Measurements from ENCODE around the gene DDX6. TPM values are rescaled to one million over a fixed set of nuclear protein-coding genes. Genes with fewer than 3 reads are reported as not detected.
"Not testable (repeated sequence)": the region's sequence is repeated elsewhere in the genome, so short reads cannot be mapped to it uniquely, and the experiment has no call there.

Gene DDX6
- total RNA-seq, 4 donors from 2014 or later, result 75.6 to 108 (median 107) TPM

DNA sequence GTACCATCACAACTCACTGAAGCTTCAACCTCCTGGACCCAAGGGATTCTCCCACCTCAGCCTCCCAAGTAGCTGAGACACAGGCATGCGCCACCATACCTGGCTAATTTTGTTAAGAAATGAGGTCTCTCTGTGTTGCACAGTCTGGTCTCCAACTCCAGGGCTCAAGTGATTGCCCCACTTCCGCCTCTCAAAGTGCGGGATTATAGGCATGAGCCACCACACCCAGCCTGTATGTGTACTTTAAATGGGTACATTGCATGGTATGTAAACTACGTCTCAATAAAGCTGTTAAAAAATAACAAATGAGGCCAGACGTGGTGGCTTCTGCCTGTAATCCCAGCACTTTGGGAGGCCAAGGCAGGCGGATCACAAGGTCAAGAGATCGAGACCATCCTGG is 36.2 kb upstream of the DDX6 start:
- Histone ChIP-seq H3K36me3 (no peaks in the 10 kb centered on the region), H3K4me3 (no peak overlapping the region), H3K27me3 (no peaks in the 10 kb centered on the region), H3K4me1 (no peaks in the 10 kb centered on the region), H3K9me3 (no peaks in the 10 kb centered on the region), H3K27ac (no peak overlapping the region)
- 88 to 91% methylated on average over 7 of the region's 7 CpGs for WGBS, 2 donors
- no peak for DNase-seq (ENCODE audit: low spot score in 2 of 2)
- TF ChIP-seq CTCF (IDR thresholded peaks at IDR 0.05) (no peak), POLR2A (IDR thresholded peaks at IDR 0.05) (no peak), EP300 (IDR thresholded peaks at IDR 0.05) (no peak)

GRCh38 chr11:118822936-118823510 is 32.1 kb upstream of the DDX6 start:
- 90% methylated on average over 8 of the region's 8 CpGs for WGBS, 2 donors
- H3K27ac ChIP-seq; DNase-seq (ENCODE audit: low spot score in 2 of 2); H3K27me3 ChIP-seq; H3K9me3 ChIP-seq; H3K4me3 ChIP-seq; H3K36me3 ChIP-seq; H3K4me1 ChIP-seq: not testable (repeated sequence)

DNA sequence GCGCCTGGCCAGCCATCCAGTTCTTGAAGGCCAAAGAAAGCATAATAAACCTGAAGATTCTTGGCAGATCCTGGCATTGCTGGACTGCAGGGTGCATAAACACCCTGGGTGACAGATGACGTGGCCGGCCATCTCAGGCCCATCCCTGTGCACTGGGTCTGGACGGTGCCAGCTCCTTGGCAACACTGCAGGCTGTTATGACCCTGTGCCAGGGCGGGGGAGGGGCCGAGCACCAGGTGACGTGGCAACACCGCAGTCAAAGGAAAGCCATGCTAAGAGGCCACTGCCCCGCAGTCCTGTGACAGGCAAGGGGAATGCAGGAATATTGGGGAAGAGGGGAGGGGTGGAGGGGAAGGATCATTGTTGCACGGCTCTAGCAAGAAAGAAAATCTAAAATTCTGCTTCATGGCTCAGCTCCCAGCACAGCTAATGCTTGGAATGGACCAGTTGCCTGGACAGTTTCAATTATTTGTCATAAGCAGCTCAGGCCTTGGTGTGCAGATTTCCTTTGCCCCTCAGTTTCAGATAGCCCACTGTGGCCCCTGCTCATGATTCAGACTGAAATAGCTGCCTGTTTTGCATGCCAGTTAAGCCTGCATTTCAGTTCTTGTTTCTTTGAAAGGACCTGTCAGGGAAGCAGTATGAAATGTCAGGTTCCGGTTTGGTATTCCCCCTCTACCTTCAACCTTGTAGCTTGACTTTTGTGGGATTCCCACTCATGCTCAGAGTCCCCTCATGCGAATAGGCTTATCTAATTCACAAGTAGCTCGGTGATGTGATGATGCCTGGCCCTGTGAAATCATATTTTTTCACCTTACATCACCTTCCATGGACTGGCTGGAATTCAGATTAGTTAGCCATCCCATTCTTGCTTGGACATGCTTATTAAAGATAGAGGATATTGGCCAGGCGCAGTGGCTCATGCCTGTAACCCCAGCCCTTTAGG is 29.7 kb upstream of the DDX6 start:
- no peak overlapping the region for H3K4me3 ChIP-seq
- no peaks in the 10 kb centered on the region for H3K27me3 ChIP-seq
- 60 to 72% methylated on average over 14 of the region's 14 CpGs for WGBS, 2 donors
- no peak for TF ChIP-seq CTCF (IDR thresholded peaks at IDR 0.05)
- no peak for TF ChIP-seq POLR2A (IDR thresholded peaks at IDR 0.05)
- no peak for TF ChIP-seq EP300 (IDR thresholded peaks at IDR 0.05)
- peak; percentile 13 to 16 for DNase-seq (ENCODE audit: low spot score in 2 of 2)
- peaks cover 0 to 9% (median 4%) of the 10 kb centered on the region in 4 donors for H3K4me1 ChIP-seq
- peak overlapping the region in 1 of 4 donors; percentile 26 for H3K27ac ChIP-seq
- no peaks in the 10 kb centered on the region for H3K9me3 ChIP-seq
- no peaks in the 10 kb centered on the region for H3K36me3 ChIP-seq

GRCh38 chr11:118820025-118820379 is 29.0 kb upstream of the DDX6 start:
- not testable (repeated sequence) for H3K36me3 ChIP-seq; H3K4me1 ChIP-seq; H3K4me3 ChIP-seq; H3K27me3 ChIP-seq; DNase-seq (ENCODE audit: low spot score in 2 of 2); H3K9me3 ChIP-seq
- peak overlapping the region in 1 of 4 donors; percentile 26 for H3K27ac ChIP-seq
- WGBS, 2 donors, result 85 to 88% methylated on average over 7 of the region's 7 CpGs

GRCh38 chr11:118819334-118820024 is 28.5 kb upstream of the DDX6 start:
- H3K27ac ChIP-seq, result no peak overlapping the region

More at GRCh38 chr11:118819334-118820024, 28.5 kb upstream of the DDX6 start:
- H3K4me3 ChIP-seq, result no peak overlapping the region
- WGBS, 2 donors, result 77 to 84% methylated on average over 7 of the region's 7 CpGs
- TF ChIP-seq CTCF (IDR thresholded peaks at IDR 0.05) (no peak), POLR2A (IDR thresholded peaks at IDR 0.05) (no peak)
- no peaks in the 10 kb centered on the region for H3K9me3 ChIP-seq
- DNase-seq (ENCODE audit: low spot score in 2 of 2), result no peak
- H3K36me3 ChIP-seq, result no peaks in the 10 kb centered on the region
- H3K4me1 ChIP-seq, result peaks cover 0 to 9% (median 4%) of the 10 kb centered on the region in 4 donors
- H3K27me3 ChIP-seq, result no peaks in the 10 kb centered on the region
